GM19397 (cell line): ENCODE data around the gene ANKRD40CL.

Source experiments
- ATAC-seq: cut with Tn5 transposase; IDR thresholded peaks from one replicate; pipeline ENCODE4 v1.9.1; 2021; ENCODE audit warnings: mild to moderate bottlenecking, moderate library complexity; ENCODE audit not compliant: unreplicated experiment

Gene ANKRD40CL

GRCh38 chr17:50719144-50719923, 48.0 kb downstream of the ANKRD40CL start, which contains the start of gene LUC7L3:
Gene LUC7L3 (plus strand): TSS chr17:50719603. CDS start chr17:50719733, 130 bp downstream.
- ATAC-seq, result peak; percentile 91

DNA sequence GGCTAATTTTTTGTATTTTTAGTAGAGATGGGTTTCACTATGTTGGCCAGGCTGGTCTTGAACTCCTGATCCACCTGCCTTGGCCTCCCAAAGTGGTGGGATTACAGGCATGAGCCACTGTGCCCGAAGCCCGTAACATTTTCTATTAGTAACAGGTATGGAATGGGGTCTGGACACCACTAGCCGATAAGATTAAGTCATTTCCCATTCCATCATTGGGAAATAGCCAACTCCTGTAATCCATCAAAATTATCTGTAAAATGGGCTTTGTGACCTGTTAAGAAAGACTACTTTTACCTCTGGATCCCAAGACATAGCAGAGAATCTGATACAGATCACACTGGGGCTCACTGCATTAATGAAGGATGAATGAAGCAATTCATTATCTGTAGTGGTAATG, 51.8 kb downstream of the ANKRD40CL start:
- ATAC-seq, result no peak

DNA sequence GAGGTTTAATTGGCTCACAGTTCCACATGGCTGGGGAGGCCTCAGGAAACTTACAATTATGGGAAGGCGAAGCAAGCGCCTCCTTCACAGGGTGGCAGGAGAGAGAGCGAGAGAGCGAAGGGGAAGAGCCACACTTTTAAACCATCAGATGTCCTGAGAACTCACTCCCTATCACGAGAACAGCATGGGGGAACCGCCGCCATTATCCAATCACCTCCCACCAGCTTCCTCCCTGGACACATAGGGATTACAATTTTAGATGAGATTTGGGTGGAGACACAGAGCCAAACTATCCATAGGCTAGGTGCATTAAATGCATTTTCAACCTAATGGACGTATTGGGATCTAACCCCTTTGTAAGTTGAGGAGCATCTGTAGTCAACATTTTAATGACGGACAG, 54.7 kb downstream of the ANKRD40CL start:
- ATAC-seq, result no peak
